GM12892 (cell line): ENCODE results near the gene GNAO1.

Experiments used
- POLR2A ChIP-seq: IDR thresholded peaks from 2 replicates; pipeline ENCODE4 v1.6.1; 2011; ENCODE audit warnings: low read depth, low read length, control low read depth
- TAF1 ChIP-seq: IDR thresholded peaks from 2 replicates; pipeline ENCODE4 v1.6.1; 2011; ENCODE audit warnings: low read depth, mild to moderate bottlenecking, control low read depth, low read length, borderline replicate concordance

DNA sequence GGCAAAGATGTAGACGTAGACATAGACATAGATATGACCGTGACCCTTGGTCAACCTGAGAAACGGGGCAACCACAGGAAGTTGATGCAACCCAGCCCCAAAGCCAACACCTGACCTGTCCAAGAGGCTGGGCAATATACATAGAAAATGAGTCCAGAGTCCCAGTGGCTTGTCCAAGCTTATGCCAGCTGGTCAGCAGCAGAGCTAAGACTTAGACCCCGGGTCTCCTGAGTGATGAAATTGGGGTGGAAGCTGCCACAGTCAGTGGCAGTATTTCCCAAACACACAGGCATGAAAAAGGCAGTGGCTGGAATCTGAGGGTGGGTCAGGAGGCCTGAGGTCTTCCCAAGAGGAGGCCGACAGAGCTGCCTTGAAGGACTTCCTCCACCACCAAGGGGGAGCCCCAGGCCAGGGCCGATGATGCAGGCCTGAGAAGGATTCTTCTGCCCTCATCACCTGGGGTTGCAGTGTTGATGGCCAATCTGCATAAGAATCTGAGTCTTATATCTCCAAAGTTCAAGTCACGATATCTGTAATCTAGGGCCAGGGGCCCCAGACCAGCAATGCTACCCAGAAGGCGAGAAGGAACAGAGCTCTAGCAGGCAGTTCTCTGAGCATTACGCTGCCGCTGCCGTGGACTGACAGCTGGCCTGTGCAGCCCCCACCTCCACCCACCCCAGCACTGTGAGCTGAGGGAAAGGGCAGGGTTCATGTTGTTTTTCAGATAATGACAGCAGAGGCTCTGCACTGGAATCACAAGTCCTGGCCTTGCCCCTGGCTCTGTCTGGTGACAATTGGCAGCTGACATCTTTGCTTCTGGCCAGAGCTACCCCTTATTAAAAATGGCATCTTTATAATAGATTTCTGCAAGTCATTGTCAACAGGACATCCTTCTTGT, 72.7 kb downstream of the GNAO1 start:
- no peak for TF ChIP-seq POLR2A
- no peak for TF ChIP-seq TAF1
